GM19455 (cell line): Measurements from ENCODE around the gene CCDC148.
"Not testable (repeated sequence)": the region's sequence is repeated elsewhere in the genome, so short reads cannot be mapped to it uniquely, and the experiment has no call there.

Source experiments
- ATAC-seq: cut with Tn5 transposase; IDR thresholded peaks from one replicate; pipeline ENCODE4 v1.9.1; 2021; ENCODE audit not compliant: unreplicated experiment

CCDC148 gene

GRCh38 chr2:158223066-158223465, 233.5 kb downstream of the CCDC148 start:
- not testable (repeated sequence) for ATAC-seq

- no peak for ATAC-seq
Measured at GRCh38 chr2:158221063-158222020, 235.2 kb downstream of the CCDC148 start.

GRCh38 chr2:158217593-158217992, 239.0 kb downstream of the CCDC148 start:
- no peak for ATAC-seq

GRCh38 chr2:158214431-158214830, 242.1 kb downstream of the CCDC148 start:
- peak; percentile 76 for ATAC-seq

- ATAC-seq: no peak
Measured at GRCh38 chr2:158213773-158214172, 242.8 kb downstream of the CCDC148 start.

- no peak for ATAC-seq
Measured at GRCh38 chr2:158212301-158212700, 244.3 kb downstream of the CCDC148 start.

GRCh38 chr2:158211502-158211901, 245.1 kb downstream of the CCDC148 start:
- no peak for ATAC-seq

GRCh38 chr2:158207354-158207753, 249.2 kb downstream of the CCDC148 start:
- ATAC-seq: no peak

GRCh38 chr2:158205215-158205614, 251.3 kb downstream of the CCDC148 start:
- ATAC-seq: no peak

GRCh38 chr2:158204741-158205165, 251.8 kb downstream of the CCDC148 start:
- ATAC-seq: no peak

- ATAC-seq: no peak
Measured at GRCh38 chr2:158202161-158202815, 254.3 kb downstream of the CCDC148 start.

GRCh38 chr2:158199928-158200650, 256.5 kb downstream of the CCDC148 start:
- no peak for ATAC-seq

- no peak for ATAC-seq
Measured at GRCh38 chr2:158197940-158198339, 258.6 kb downstream of the CCDC148 start.

- ATAC-seq: no peak
Measured at GRCh38 chr2:158194229-158194628, 262.3 kb downstream of the CCDC148 start.

- no peak for ATAC-seq
Measured at GRCh38 chr2:158192515-158193443, 263.8 kb downstream of the CCDC148 start.

GRCh38 chr2:158191076-158191895, 265.3 kb downstream of the CCDC148 start:
- peak; percentile 85 for ATAC-seq

- peak; percentile 66 for ATAC-seq
Measured at GRCh38 chr2:158189526-158189925, 267.0 kb downstream of the CCDC148 start.

- ATAC-seq: no peak
Measured at GRCh38 chr2:158187908-158188307, 268.6 kb downstream of the CCDC148 start.

GRCh38 chr2:158184556-158185343, 271.8 kb downstream of the CCDC148 start:
- no peak for ATAC-seq
